ENCODE data around the gene PTMS. TPM values are rescaled to one million over a fixed set of nuclear protein-coding genes. Genes with fewer than 3 reads are reported as not detected.
"Not testable (repeated sequence)": the region's sequence is repeated elsewhere in the genome, so short reads cannot be mapped to it uniquely, and the experiment has no call there.

Gene PTMS
- total and polyA plus RNA-seq, 2 experiments from 2014 or later: 130 to 238 TPM

- H3K36me3 ChIP-seq (ENCODE audit: low read depth): peaks cover 9% of the 10 kb centered on the region; the same call in 1 of the 2 replicates
- H3K9me2 ChIP-seq (ENCODE audit: insufficient read depth): no peaks in the 10 kb centered on the region
- H3K4me1 ChIP-seq (ENCODE audit: insufficient read depth): peaks cover 4% of the 10 kb centered on the region
- peaks cover 15% of the 10 kb centered on the region for H3K79me2 ChIP-seq (ENCODE audit: insufficient read depth)
- WGBS, 2 experiments (ENCODE audit: low coverage in 1 of 2, low lambda C conversion rate in 2 of 2, missing lambda C conversion rate in 2 of 2): 89 to 90% methylated on average over 8 of the region's 8 CpGs
- TF ChIP-seq EZH2phosphoT487 (IDR thresholded peaks at IDR 0.05; ENCODE audit: insufficient read depth, low read depth) (no peak), EZH2 (IDR thresholded peaks at IDR 0.05; ENCODE audit: insufficient read depth, poor library complexity, severe bottlenecking) (no peak)
- H3K27ac ChIP-seq: no peak overlapping the region
- H3K9me3 ChIP-seq (ENCODE audit: low read depth): no peaks in the 10 kb centered on the region
- no peak for DNase-seq
- in situ Hi-C loops (cut with MboI): no loop called here
- H3F3A ChIP-seq (ENCODE audit: insufficient read depth): peaks cover 15% of the 10 kb centered on the region
- H3K27me3 ChIP-seq (replicated peaks; ENCODE audit: insufficient read depth): no peaks in the 10 kb centered on the region
- H4K20me1 ChIP-seq (ENCODE audit: insufficient read depth): no peaks in the 10 kb centered on the region
- H3K9ac ChIP-seq: no peak overlapping the region
- no peak overlapping the region for H3K4me3 ChIP-seq
- no peak overlapping the region for H3K4me2 ChIP-seq (ENCODE audit: unreplicated experiment)
- H2AFZ ChIP-seq: no peak overlapping the region
Observed at GRCh38 chr12:6730169-6730568, 36.0 kb upstream of the PTMS start.

- H3K9ac ChIP-seq: no peak overlapping the region
- no peaks in the 10 kb centered on the region for H4K20me1 ChIP-seq (ENCODE audit: insufficient read depth)
- no peak overlapping the region for H3K27ac ChIP-seq
- in situ Hi-C loops (cut with MboI): no loop called here
- no peak overlapping the region for H2AFZ ChIP-seq
- H3K4me3 ChIP-seq: no peak overlapping the region
- peaks cover 29% of the 10 kb centered on the region for H3F3A ChIP-seq (ENCODE audit: insufficient read depth)
- H3K4me2 ChIP-seq (ENCODE audit: unreplicated experiment): no peak overlapping the region
- H3K9me3 ChIP-seq (ENCODE audit: low read depth): no peaks in the 10 kb centered on the region
- WGBS, 2 experiments (ENCODE audit: low coverage in 1 of 2, low lambda C conversion rate in 2 of 2, missing lambda C conversion rate in 2 of 2): 83 to 85% methylated on average over 10 of the region's 10 CpGs
- H3K4me1 ChIP-seq (ENCODE audit: insufficient read depth): peaks cover 7% of the 10 kb centered on the region
- no peak for TF ChIP-seq EZH2 (IDR thresholded peaks at IDR 0.05; ENCODE audit: insufficient read depth, poor library complexity, severe bottlenecking)
- TF ChIP-seq EZH2phosphoT487 (IDR thresholded peaks at IDR 0.05; ENCODE audit: insufficient read depth, low read depth): no peak
- no peak for DNase-seq
- no peaks in the 10 kb centered on the region; the same call in 1 of the 2 replicates for H3K36me3 ChIP-seq (ENCODE audit: low read depth)
- no peaks in the 10 kb centered on the region for H3K79me2 ChIP-seq (ENCODE audit: insufficient read depth)
- no peaks in the 10 kb centered on the region for H3K27me3 ChIP-seq (replicated peaks; ENCODE audit: insufficient read depth)
- H3K9me2 ChIP-seq (ENCODE audit: insufficient read depth): no peaks in the 10 kb centered on the region
Observed at GRCh38 chr12:6734506-6735387, 31.4 kb upstream of the PTMS start.

GRCh38 chr12:6735448-6736191 lies 30.5 kb upstream of the PTMS start:
- Histone ChIP-seq H3K9me3 (ENCODE audit: low read depth) (no peaks in the 10 kb centered on the region), H4K20me1 (ENCODE audit: insufficient read depth) (no peaks in the 10 kb centered on the region), H3K36me3 (ENCODE audit: low read depth) (no peaks in the 10 kb centered on the region; the same call in 1 of the 2 replicates), H3K79me2 (ENCODE audit: insufficient read depth) (no peaks in the 10 kb centered on the region), H3K9me2 (ENCODE audit: insufficient read depth) (no peaks in the 10 kb centered on the region), H3K27ac (peak overlapping the region; percentile 38), H3K4me1 (ENCODE audit: insufficient read depth) (peaks cover 7% of the 10 kb centered on the region), H2AFZ (no peak overlapping the region), H3F3A (ENCODE audit: insufficient read depth) (peaks cover 29% of the 10 kb centered on the region), H3K27me3 (replicated peaks; ENCODE audit: insufficient read depth) (no peaks in the 10 kb centered on the region), H3K4me3 (no peak overlapping the region), H3K4me2 (ENCODE audit: unreplicated experiment) (peak overlapping the region; percentile 29), H3K9ac (no peak overlapping the region)
- in situ Hi-C loops (cut with MboI): no loop called here
- TF ChIP-seq EZH2phosphoT487 (IDR thresholded peaks at IDR 0.05; ENCODE audit: insufficient read depth, low read depth): no peak
- TF ChIP-seq EZH2 (IDR thresholded peaks at IDR 0.05; ENCODE audit: insufficient read depth, poor library complexity, severe bottlenecking): no peak
- WGBS, 2 experiments (ENCODE audit: low coverage in 1 of 2, low lambda C conversion rate in 2 of 2, missing lambda C conversion rate in 2 of 2): 19 to 29% methylated on average over 8 of the region's 8 CpGs
- peak; percentile 80 for DNase-seq

GRCh38 chr12:6736754-6737153 lies 29.4 kb upstream of the PTMS start:
- Histone ChIP-seq H3K27ac (no peak overlapping the region), H3K9me3 (ENCODE audit: low read depth) (no peaks in the 10 kb centered on the region), H3K27me3 (replicated peaks; ENCODE audit: insufficient read depth) (no peaks in the 10 kb centered on the region), H3K9me2 (ENCODE audit: insufficient read depth) (no peaks in the 10 kb centered on the region), H3K9ac (no peak overlapping the region), H3F3A (ENCODE audit: insufficient read depth) (peaks cover 29% of the 10 kb centered on the region), H3K36me3 (ENCODE audit: low read depth) (no peaks in the 10 kb centered on the region), H3K4me1 (ENCODE audit: insufficient read depth) (peaks cover 7% of the 10 kb centered on the region), H3K4me2 (ENCODE audit: unreplicated experiment) (no peak overlapping the region), H4K20me1 (ENCODE audit: insufficient read depth) (no peaks in the 10 kb centered on the region), H3K4me3 (no peak overlapping the region), H2AFZ (no peak overlapping the region), H3K79me2 (ENCODE audit: insufficient read depth) (no peaks in the 10 kb centered on the region)
- WGBS, 2 experiments (ENCODE audit: low coverage in 1 of 2, low lambda C conversion rate in 2 of 2, missing lambda C conversion rate in 2 of 2): 90 to 93% methylated on average over 5 of the region's 5 CpGs
- in situ Hi-C loops (cut with MboI): no loop called here
- no peak for DNase-seq
- TF ChIP-seq EZH2 (IDR thresholded peaks at IDR 0.05; ENCODE audit: insufficient read depth, poor library complexity, severe bottlenecking): no peak
- no peak for TF ChIP-seq EZH2phosphoT487 (IDR thresholded peaks at IDR 0.05; ENCODE audit: insufficient read depth, low read depth)

- peaks cover 21% of the 10 kb centered on the region for H3F3A ChIP-seq (ENCODE audit: insufficient read depth)
- H3K27ac ChIP-seq; H3K4me1 ChIP-seq (ENCODE audit: insufficient read depth); H3K4me3 ChIP-seq; H4K20me1 ChIP-seq (ENCODE audit: insufficient read depth); H3K9ac ChIP-seq; H3K4me2 ChIP-seq (ENCODE audit: unreplicated experiment); H3K27me3 ChIP-seq (replicated peaks; ENCODE audit: insufficient read depth); H3K9me3 ChIP-seq (ENCODE audit: low read depth); DNase-seq; H3K9me2 ChIP-seq (ENCODE audit: insufficient read depth); in situ Hi-C loops (cut with MboI); H2AFZ ChIP-seq; H3K36me3 ChIP-seq (ENCODE audit: low read depth); H3K79me2 ChIP-seq (ENCODE audit: insufficient read depth): not testable (repeated sequence)
- 58 to 60% methylated on average over 11 to 12 of the region's 12 CpGs for whole genome bisulfite sequencing, 2 experiments (ENCODE audit: low coverage in 1 of 2, low lambda C conversion rate in 2 of 2, missing lambda C conversion rate in 2 of 2)
Observed at GRCh38 chr12:6742080-6742479, 24.1 kb upstream of the PTMS start.

Measured in GM23248 (cell line).